Mesendoderm (in vitro differentiated cells): Measurements from ENCODE around the gene MYT1.
"Not testable (repeated sequence)": the region's sequence is repeated elsewhere in the genome, so short reads cannot be mapped to it uniquely, and the experiment has no call there.

Source experiments
- DNase-seq: peaks from one replicate; pipeline ENCODE4 v3.0.0; 2013
- H2AK5ac ChIP-seq: 2 replicates; pipeline ENCODE4 v1.6.1; 2013; ENCODE audit warnings: low read length, inconsistent platforms
- H2BK120ac ChIP-seq: 2 replicates; pipeline ENCODE4 v1.6.1; 2013; ENCODE audit warnings: low read depth, mild to moderate bottlenecking, low read length, moderate library complexity, mixed read lengths
- H2BK15ac ChIP-seq: replicated peaks from 2 replicates; pipeline ENCODE4 v1.6.1; 2013; ENCODE audit warnings: low read depth, mild to moderate bottlenecking, moderate library complexity
- H2BK5ac ChIP-seq: 2 replicates; pipeline ENCODE4 v1.6.1; 2013; ENCODE audit warnings: low read length, inconsistent platforms
- H3K18ac ChIP-seq: 2 replicates; pipeline ENCODE4 v1.6.1; 2013; ENCODE audit warnings: mild to moderate bottlenecking, low read length, mixed read lengths
- H3K23ac ChIP-seq: one replicate; pipeline ENCODE4 v1.6.1; 2013; ENCODE audit warnings: low read length
- H3K27ac ChIP-seq: 2 replicates; pipeline ENCODE4 v1.5.1; 2013; ENCODE audit warnings: low read depth, mild to moderate bottlenecking, inconsistent platforms, low read length, moderate library complexity
- H3K27me3 ChIP-seq: 2 replicates; pipeline ENCODE4 v1.6.1; 2013; ENCODE audit warnings: low read length, control low read depth, mild to moderate bottlenecking, inconsistent platforms; ENCODE audit not compliant: insufficient read depth, poor library complexity
- H3K36me3 ChIP-seq: 2 replicates; pipeline ENCODE4 v1.6.1; 2013; ENCODE audit warnings: low read length, inconsistent platforms; ENCODE audit not compliant: control insufficient read depth, insufficient read depth
- H3K4ac ChIP-seq: one replicate; pipeline ENCODE4 v1.6.1; 2013; ENCODE audit warnings: low read depth, mild to moderate bottlenecking, low read length, moderate library complexity
- H3K4me1 ChIP-seq: 2 replicates; pipeline ENCODE4 v1.6.1; 2013; ENCODE audit warnings: low read depth, low read length, inconsistent platforms; ENCODE audit not compliant: control insufficient read depth
- H3K4me2 ChIP-seq: 2 replicates; pipeline ENCODE4 v1.6.1; 2013; ENCODE audit warnings: low read length
- H3K4me3 ChIP-seq: 2 replicates; pipeline ENCODE4 v1.5.1; 2013; ENCODE audit warnings: mild to moderate bottlenecking, low read length
- H3K56ac ChIP-seq: one replicate; pipeline ENCODE4 v1.6.1; 2013; ENCODE audit warnings: low read length
- H3K79me1 ChIP-seq: 2 replicates; pipeline ENCODE4 v1.6.1; 2013; ENCODE audit warnings: low read length, inconsistent platforms
- H3K79me2 ChIP-seq: 2 replicates; pipeline ENCODE4 v1.6.1; 2013; ENCODE audit warnings: mild to moderate bottlenecking, low read length; ENCODE audit not compliant: control insufficient read depth, insufficient read depth
- H3K9ac ChIP-seq: 2 replicates; pipeline ENCODE4 v1.6.1; 2013; ENCODE audit warnings: low read length, inconsistent platforms
- H4K5ac ChIP-seq: one replicate; pipeline ENCODE4 v1.6.1; 2013; ENCODE audit warnings: low read length
- H4K8ac ChIP-seq: one replicate; pipeline ENCODE4 v1.6.1; 2013; ENCODE audit warnings: low read depth, mild to moderate bottlenecking, control low read depth, low read length, moderate library complexity
- WGBS: extraction: QIAGEN DNeasy Blood & Tissue Kit; methylation state at CpG from one replicate; pipeline ENCODE4 v1.1.7; 2013; ENCODE audit warnings: low lambda C conversion rate, missing lambda C conversion rate; ENCODE audit not compliant: insufficient coverage; ENCODE audit errors: extremely low coverage; 5-methylcytosine and 5-hydroxymethylcytosine counted together

Gene MYT1

DNA sequence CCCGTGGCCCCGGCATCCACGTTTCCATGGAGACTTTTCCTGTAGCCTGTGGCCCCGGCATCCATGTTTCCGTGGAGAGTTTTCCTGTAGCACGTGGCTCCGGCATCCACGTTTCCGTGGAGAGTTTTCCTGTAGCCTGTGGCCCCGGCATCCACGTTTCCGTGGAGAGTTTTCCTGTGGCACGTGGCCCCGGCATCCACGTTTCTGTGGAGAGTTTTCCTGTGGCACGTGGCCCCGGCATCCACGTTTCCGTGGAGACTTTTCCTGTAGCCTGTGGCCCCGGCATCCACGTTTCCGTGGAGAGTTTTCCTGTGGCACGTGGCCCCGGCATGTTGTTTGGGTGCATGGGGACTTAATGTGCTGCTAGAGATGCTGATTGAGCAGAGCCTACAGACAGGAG is 23.0 kb downstream of the MYT1 start:
- H3K4me2 ChIP-seq, H3K27me3 ChIP-seq, H3K23ac ChIP-seq, H2BK15ac ChIP-seq, H4K5ac ChIP-seq, H2AK5ac ChIP-seq, H3K9ac ChIP-seq, H3K56ac ChIP-seq, H3K27ac ChIP-seq, H3K18ac ChIP-seq, H3K4me3 ChIP-seq, H2BK120ac ChIP-seq, H3K4ac ChIP-seq, H3K79me2 ChIP-seq, H3K79me1 ChIP-seq, H3K36me3 ChIP-seq, H3K4me1 ChIP-seq, H4K8ac ChIP-seq, H2BK5ac ChIP-seq: not testable (repeated sequence)
- no CpG with 5 or more reads among the region's 24 CpGs for WGBS
- peak; percentile 27 for DNase-seq

DNA sequence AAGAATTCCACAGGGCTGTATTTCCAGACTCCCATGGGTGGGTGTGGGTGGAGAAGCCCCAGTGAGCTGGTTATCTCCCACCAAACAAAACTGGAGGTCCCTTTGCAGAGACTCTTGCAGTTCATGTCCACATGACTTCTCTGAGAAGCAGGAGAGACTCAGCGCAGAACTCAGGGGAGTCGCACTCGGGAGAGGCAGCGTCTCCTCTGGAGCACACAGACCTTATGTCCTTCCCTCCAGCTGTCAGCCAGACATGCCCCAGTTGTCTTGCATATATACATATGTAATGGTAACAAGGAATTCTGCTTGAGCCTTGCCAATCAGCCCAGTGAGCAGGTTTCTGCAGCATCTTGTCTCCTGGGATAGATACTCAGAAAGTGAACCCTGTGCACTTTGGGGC is 23.8 kb downstream of the MYT1 start:
- no peak for DNase-seq
- no peak overlapping the region for H3K27ac ChIP-seq
- H3K4me2 ChIP-seq, result no peak overlapping the region
- no peak overlapping the region for H3K4ac ChIP-seq
- no peaks in the 10 kb centered on the region for H3K27me3 ChIP-seq
- WGBS, result no CpG with 5 or more reads among the region's 4 CpGs
- no peak overlapping the region for H2BK120ac ChIP-seq
- no peaks in the 10 kb centered on the region for H3K79me2 ChIP-seq
- H4K5ac ChIP-seq, result no peak overlapping the region
- no peak overlapping the region for H3K9ac ChIP-seq
- H3K18ac ChIP-seq, result no peak overlapping the region
- H3K4me3 ChIP-seq, result no peak overlapping the region
- no peak overlapping the region for H4K8ac ChIP-seq
- H3K79me1 ChIP-seq, result no peaks in the 10 kb centered on the region
- H3K4me1 ChIP-seq, result no peaks in the 10 kb centered on the region
- no peak overlapping the region for H2AK5ac ChIP-seq
- no peak overlapping the region for H2BK15ac ChIP-seq
- H3K56ac ChIP-seq, result no peak overlapping the region
- H2BK5ac ChIP-seq, result no peak overlapping the region
- H3K36me3 ChIP-seq, result no peaks in the 10 kb centered on the region
- no peak overlapping the region for H3K23ac ChIP-seq

DNA sequence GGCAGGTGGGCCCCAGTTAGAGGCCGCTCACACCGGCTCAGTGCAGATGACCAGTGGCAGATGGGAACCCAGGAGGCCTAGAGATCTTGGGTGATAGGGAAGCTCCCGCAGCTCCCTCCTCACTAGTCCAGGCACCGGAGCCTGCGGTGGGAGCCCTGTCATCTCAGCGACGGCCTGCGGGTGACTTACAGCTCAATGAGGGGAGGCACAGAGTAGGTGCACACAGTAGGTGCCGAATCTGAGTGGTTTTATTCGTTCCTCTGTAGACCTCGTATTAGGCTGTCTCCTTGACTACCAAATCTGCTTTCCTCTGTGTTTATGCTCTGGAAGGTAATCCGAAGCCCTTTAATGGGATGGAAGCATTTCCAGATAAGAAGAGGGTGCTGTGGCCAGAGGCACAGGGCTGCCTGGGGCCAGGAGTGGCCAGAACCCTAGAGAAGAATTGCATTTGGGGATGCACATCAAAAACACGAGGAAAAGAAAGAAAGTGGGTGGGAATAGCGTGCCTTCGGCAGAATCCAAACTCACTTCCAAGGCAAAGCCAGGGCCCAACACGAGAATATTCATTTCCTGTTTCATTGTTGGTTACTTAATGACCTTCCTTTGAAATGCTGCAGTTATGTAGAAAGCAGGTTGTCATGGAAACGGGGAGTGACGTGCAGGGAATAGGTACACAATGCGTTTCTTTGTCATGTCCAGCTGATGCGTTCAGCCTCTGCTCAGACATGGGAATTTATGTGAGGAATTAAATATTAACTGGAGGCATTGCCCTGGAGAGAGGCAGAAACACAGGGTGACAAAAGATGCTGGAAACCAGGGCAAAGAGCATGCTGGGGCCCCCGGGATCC is 24.7 kb downstream of the MYT1 start:
- Histone ChIP-seq H3K4me3 (no peak overlapping the region), H2BK120ac (no peak overlapping the region), H3K4me2 (no peak overlapping the region), H3K56ac (no peak overlapping the region), H3K27ac (no peak overlapping the region), H3K4ac (no peak overlapping the region), H3K23ac (no peak overlapping the region), H3K27me3 (no peaks in the 10 kb centered on the region), H3K4me1 (no peaks in the 10 kb centered on the region), H2BK5ac (no peak overlapping the region), H3K36me3 (no peaks in the 10 kb centered on the region), H3K79me1 (no peaks in the 10 kb centered on the region), H3K79me2 (no peaks in the 10 kb centered on the region), H4K8ac (no peak overlapping the region), H2AK5ac (no peak overlapping the region), H3K9ac (no peak overlapping the region), H3K18ac (no peak overlapping the region), H4K5ac (no peak overlapping the region), H2BK15ac (no peak overlapping the region)
- peak; percentile 83 for DNase-seq
- no CpG with 5 or more reads among the region's 21 CpGs for WGBS

DNA sequence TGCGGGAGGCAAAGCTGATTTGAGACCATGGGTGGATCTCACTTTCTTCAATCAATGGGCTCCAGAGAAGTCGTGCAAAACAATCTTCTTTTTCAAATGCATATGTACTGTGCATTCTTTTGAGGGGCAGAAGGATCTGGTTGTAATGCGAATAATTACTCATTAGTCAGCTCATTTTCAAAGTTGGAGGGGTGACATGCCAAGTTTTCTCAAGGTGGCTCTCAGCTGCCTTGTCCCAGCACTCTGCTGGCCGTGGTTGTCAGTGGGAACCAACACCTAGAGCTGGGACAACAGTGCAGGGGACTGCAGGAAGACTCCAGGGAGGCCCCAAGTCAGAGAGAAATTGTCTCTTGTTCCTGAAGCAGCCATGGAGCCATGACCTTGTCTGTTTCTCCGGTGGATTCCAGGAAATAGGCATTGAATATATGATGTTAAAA is 25.3 kb downstream of the MYT1 start:
- Histone ChIP-seq H3K18ac (no peak overlapping the region), H3K4me3 (no peak overlapping the region), H3K4ac (no peak overlapping the region), H2BK5ac (no peak overlapping the region), H3K79me1 (no peaks in the 10 kb centered on the region), H4K8ac (no peak overlapping the region), H2AK5ac (no peak overlapping the region), H3K79me2 (no peaks in the 10 kb centered on the region), H3K23ac (no peak overlapping the region), H3K27me3 (no peaks in the 10 kb centered on the region), H2BK120ac (no peak overlapping the region), H3K4me1 (no peaks in the 10 kb centered on the region), H3K9ac (no peak overlapping the region), H3K56ac (no peak overlapping the region), H3K27ac (no peak overlapping the region), H3K36me3 (no peaks in the 10 kb centered on the region), H4K5ac (no peak overlapping the region), H2BK15ac (no peak overlapping the region), H3K4me2 (no peak overlapping the region)
- peak; percentile 12 for DNase-seq
- no CpG with 5 or more reads among the region's 5 CpGs for WGBS

DNA sequence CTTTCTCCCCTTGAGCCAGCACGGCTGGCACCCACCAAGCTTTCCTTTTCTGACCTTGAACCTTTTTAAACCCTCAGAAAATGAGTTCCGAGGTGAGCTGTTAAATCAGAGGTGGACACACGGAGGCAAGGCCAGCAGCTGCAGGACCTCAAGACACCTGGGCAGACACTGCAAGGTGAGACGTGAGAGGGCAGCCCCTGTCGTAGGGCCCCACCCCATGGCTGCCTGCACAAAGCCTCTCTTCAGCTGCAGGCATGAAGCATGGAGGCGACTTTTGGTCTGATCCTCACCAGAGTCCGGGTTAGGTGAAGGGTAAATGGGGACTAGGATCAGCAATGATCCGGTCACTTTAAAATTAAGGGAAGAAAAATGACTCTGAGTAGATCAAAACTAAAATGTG is 25.7 kb downstream of the MYT1 start:
- Histone ChIP-seq H3K79me1 (no peaks in the 10 kb centered on the region), H3K9ac (no peak overlapping the region), H3K56ac (no peak overlapping the region), H2AK5ac (no peak overlapping the region), H3K23ac (no peak overlapping the region), H3K18ac (no peak overlapping the region), H2BK120ac (no peak overlapping the region), H3K27me3 (no peaks in the 10 kb centered on the region), H2BK5ac (no peak overlapping the region), H3K27ac (no peak overlapping the region), H4K5ac (no peak overlapping the region), H3K4me1 (no peaks in the 10 kb centered on the region), H3K79me2 (no peaks in the 10 kb centered on the region), H2BK15ac (no peak overlapping the region), H3K36me3 (no peaks in the 10 kb centered on the region), H3K4ac (no peak overlapping the region), H3K4me3 (no peak overlapping the region), H3K4me2 (no peak overlapping the region), H4K8ac (no peak overlapping the region)
- no CpG with 5 or more reads among the region's 8 CpGs for WGBS
- DNase-seq, result no peak

DNA sequence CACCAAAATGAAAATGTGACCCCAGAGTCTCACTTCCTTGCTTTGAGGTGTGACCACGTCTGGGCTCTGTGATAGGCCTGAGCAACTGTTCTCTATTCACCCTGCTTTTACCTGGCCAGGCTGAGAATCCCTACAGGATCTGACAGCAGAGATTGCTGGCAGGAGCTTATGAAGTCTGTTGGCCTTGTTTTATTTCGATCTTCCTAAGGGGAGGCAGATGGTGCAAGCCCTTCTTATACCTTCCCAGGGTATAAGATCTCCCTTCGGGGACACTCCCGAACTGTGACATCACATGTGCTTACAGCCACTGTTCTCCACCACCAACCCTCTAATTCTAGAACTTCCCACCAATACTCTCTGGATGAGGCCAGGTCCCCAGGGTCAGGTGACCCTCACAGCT is 26.8 kb downstream of the MYT1 start:
- H2AK5ac ChIP-seq, result no peak overlapping the region
- H3K56ac ChIP-seq, result no peak overlapping the region
- H3K27ac ChIP-seq, result no peak overlapping the region
- no peak overlapping the region for H2BK120ac ChIP-seq
- DNase-seq, result no peak
- no peak overlapping the region for H3K23ac ChIP-seq
- no CpG with 5 or more reads among the region's 4 CpGs for WGBS
- no peaks in the 10 kb centered on the region for H3K36me3 ChIP-seq
- no peaks in the 10 kb centered on the region for H3K4me1 ChIP-seq
- H3K4me3 ChIP-seq, result no peak overlapping the region
- no peaks in the 10 kb centered on the region for H3K79me1 ChIP-seq
- H2BK15ac ChIP-seq, result no peak overlapping the region
- H2BK5ac ChIP-seq, result no peak overlapping the region
- H4K5ac ChIP-seq, result no peak overlapping the region
- H3K4ac ChIP-seq, result no peak overlapping the region
- H3K18ac ChIP-seq, result no peak overlapping the region
- H3K9ac ChIP-seq, result no peak overlapping the region
- H3K79me2 ChIP-seq, result no peaks in the 10 kb centered on the region
- H3K27me3 ChIP-seq, result no peaks in the 10 kb centered on the region
- no peak overlapping the region for H4K8ac ChIP-seq
- no peak overlapping the region for H3K4me2 ChIP-seq
